ENCODE measurements around the gene THSD7B.

The THSD7B gene

DNA sequence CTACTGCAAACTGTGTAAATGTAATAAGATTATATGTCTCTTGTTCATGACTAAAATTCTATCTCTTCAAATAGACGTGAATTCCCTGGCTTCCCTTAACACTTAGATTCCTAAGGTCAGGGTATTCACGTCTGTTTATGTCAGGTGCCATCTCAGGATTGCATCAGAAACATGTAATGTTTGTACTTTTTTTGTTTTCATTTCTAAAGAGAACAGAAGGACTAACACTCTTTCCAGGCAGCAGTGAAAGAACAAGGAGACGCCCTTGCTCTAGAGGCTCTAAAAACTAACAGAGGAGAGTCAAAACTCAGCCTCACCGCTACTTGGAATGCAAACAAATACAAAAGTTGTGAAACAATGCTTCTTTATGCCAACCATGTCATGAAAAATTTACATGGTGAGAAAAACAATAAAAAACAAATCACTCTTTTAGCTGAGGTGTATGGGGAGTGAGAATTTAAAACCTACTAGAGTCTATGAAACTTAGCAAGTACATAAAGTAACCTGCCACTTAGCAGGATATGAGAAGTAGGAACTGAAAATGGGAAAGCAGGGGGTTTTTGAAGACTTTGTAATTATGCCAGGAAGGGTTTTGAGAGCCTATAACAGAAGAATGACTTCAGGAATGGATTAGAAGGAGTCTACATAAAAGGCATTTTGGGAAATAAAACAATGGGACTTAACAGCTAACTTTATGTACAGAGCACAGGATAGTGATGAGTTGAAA is 522.7 kb downstream of the THSD7B start:
- Histone ChIP-seq H3K36me3 (ENCODE audit: control insufficient read depth, insufficient read depth, low read length) (no peaks in the 10 kb centered on the region), H3K27ac (no peak overlapping the region), H3K4me1 (no peaks in the 10 kb centered on the region), H3K27me3 (ENCODE audit: control insufficient read depth, insufficient read depth, low read length) (no peaks in the 10 kb centered on the region), H2AFZ (no peak overlapping the region), H3K4me2 (ENCODE audit: low read length) (no peak overlapping the region), H3K9ac (no peak overlapping the region), H3K79me2 (no peaks in the 10 kb centered on the region), H3K4me3 (ENCODE audit: low read depth, low read length) (no peak overlapping the region), H3K9me3 (ENCODE audit: control insufficient read depth, low read length) (no peaks in the 10 kb centered on the region)
- TF ChIP-seq, protein P1, sequence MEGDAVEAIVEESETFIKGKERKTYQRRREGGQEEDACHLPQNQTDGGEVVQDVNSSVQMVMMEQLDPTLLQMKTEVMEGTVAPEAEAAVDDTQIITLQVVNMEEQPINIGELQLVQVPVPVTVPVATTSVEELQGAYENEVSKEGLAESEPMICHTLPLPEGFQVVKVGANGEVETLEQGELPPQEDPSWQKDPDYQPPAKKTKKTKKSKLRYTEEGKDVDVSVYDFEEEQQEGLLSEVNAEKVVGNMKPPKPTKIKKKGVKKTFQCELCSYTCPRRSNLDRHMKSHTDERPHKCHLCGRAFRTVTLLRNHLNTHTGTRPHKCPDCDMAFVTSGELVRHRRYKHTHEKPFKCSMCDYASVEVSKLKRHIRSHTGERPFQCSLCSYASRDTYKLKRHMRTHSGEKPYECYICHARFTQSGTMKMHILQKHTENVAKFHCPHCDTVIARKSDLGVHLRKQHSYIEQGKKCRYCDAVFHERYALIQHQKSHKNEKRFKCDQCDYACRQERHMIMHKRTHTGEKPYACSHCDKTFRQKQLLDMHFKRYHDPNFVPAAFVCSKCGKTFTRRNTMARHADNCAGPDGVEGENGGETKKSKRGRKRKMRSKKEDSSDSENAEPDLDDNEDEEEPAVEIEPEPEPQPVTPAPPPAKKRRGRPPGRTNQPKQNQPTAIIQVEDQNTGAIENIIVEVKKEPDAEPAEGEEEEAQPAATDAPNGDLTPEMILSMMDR (IDR thresholded peaks at IDR 0.05) = no peak

- Histone ChIP-seq H2AFZ (no peak overlapping the region), H3K9ac (no peak overlapping the region), H3K79me2 (no peaks in the 10 kb centered on the region), H3K4me1 (no peaks in the 10 kb centered on the region), H3K27ac (no peak overlapping the region), H3K9me3 (ENCODE audit: control insufficient read depth, low read length) (no peaks in the 10 kb centered on the region), H3K27me3 (ENCODE audit: control insufficient read depth, insufficient read depth, low read length) (no peaks in the 10 kb centered on the region), H3K4me2 (ENCODE audit: low read length) (no peak overlapping the region), H3K36me3 (ENCODE audit: control insufficient read depth, insufficient read depth, low read length) (no peaks in the 10 kb centered on the region), H3K4me3 (ENCODE audit: low read depth, low read length) (no peak overlapping the region)
- TF ChIP-seq, protein P1 (IDR thresholded peaks at IDR 0.05) = no peak
Measured at GRCh38 chr2:137291836-137292570, 526.7 kb downstream of the THSD7B start.

DNA sequence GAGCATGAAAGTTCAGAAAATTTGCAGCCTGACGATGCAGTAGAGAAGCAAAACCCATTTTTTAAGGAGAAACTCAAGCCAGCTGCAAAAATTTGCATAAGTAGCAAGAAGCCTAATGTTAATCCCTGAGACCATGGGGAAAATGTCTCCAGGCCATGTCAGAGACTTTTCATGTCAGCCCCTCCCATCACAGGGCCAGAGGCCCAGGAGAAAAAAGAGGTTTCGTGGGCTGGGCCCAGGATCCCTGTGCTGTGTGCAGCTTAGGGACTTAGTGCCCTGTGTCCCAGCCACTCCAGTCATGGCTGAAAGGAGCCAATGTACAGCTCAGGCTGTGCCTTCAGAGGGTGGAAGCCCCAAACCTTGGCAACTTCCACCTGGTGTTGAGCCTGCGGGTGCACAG is 533.0 kb downstream of the THSD7B start:
- no peaks in the 10 kb centered on the region for H3K27me3 ChIP-seq (ENCODE audit: control insufficient read depth, insufficient read depth, low read length)
- no peaks in the 10 kb centered on the region for H3K36me3 ChIP-seq (ENCODE audit: control insufficient read depth, insufficient read depth, low read length)
- no peak overlapping the region for H3K4me3 ChIP-seq (ENCODE audit: low read depth, low read length)
- H3K27ac ChIP-seq = no peak overlapping the region
- no peaks in the 10 kb centered on the region for H3K4me1 ChIP-seq
- TF ChIP-seq, protein P1 (IDR thresholded peaks at IDR 0.05) = no peak
- H3K9me3 ChIP-seq (ENCODE audit: control insufficient read depth, low read length) = no peaks in the 10 kb centered on the region
- H2AFZ ChIP-seq = no peak overlapping the region
- H3K79me2 ChIP-seq = no peaks in the 10 kb centered on the region
- no peak overlapping the region for H3K4me2 ChIP-seq (ENCODE audit: low read length)
- no peak overlapping the region for H3K9ac ChIP-seq

DNA sequence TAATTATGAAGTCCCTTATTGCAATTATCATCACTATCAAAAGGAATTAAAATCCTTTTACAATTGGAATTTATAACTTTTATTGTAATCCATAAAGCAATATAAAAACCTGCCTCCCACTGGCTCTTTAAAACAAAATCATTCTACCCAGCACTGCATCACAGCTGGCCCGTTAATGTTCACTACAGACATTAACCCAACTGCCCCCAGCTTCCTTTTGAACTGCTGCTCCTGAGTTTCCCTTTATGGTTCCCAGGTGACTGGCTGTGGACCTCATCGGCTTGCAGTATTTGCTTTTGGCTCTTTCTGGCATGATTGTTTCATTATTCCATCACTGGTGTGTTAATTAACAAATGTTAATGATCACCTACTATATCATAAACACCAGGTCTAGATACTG is 535.6 kb downstream of the THSD7B start:
- Histone ChIP-seq H3K4me3 (ENCODE audit: low read depth, low read length) (no peak overlapping the region), H2AFZ (no peak overlapping the region), H3K9ac (no peak overlapping the region), H3K9me3 (ENCODE audit: control insufficient read depth, low read length) (no peaks in the 10 kb centered on the region), H3K27ac (no peak overlapping the region), H3K4me2 (ENCODE audit: low read length) (no peak overlapping the region), H3K27me3 (ENCODE audit: control insufficient read depth, insufficient read depth, low read length) (no peaks in the 10 kb centered on the region), H3K79me2 (no peaks in the 10 kb centered on the region), H3K36me3 (ENCODE audit: control insufficient read depth, insufficient read depth, low read length) (no peaks in the 10 kb centered on the region), H3K4me1 (no peaks in the 10 kb centered on the region)
- TF ChIP-seq, protein P1 (IDR thresholded peaks at IDR 0.05) = no peak
